Measurements from ENCODE around the gene CREBRF.

DNA sequence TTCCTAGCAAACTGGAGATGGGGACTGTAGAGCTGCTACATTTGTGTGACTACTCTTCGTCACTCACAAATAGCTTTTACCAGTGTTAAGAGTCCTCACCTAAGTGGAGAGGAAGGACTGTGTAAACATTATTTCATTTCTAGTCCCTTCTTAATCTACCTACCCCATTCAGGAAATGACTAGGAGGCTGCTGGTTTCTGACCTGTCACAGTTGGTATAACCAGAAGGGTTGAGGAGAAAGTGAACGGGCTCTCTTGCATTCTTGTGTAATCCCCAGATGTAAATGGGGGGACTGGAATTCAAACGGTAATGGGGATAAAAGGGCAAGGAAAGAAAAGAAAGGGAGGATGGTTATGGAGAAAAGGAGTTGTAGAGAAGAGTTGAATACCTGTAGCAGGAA, 52.8 kb downstream of the CREBRF start:
- no peak for TF ChIP-seq SPI1 (IDR thresholded peaks at IDR 0.05; ENCODE audit: borderline replicate concordance, low read depth)
- TF ChIP-seq, protein P1, sequence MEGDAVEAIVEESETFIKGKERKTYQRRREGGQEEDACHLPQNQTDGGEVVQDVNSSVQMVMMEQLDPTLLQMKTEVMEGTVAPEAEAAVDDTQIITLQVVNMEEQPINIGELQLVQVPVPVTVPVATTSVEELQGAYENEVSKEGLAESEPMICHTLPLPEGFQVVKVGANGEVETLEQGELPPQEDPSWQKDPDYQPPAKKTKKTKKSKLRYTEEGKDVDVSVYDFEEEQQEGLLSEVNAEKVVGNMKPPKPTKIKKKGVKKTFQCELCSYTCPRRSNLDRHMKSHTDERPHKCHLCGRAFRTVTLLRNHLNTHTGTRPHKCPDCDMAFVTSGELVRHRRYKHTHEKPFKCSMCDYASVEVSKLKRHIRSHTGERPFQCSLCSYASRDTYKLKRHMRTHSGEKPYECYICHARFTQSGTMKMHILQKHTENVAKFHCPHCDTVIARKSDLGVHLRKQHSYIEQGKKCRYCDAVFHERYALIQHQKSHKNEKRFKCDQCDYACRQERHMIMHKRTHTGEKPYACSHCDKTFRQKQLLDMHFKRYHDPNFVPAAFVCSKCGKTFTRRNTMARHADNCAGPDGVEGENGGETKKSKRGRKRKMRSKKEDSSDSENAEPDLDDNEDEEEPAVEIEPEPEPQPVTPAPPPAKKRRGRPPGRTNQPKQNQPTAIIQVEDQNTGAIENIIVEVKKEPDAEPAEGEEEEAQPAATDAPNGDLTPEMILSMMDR (IDR thresholded peaks at IDR 0.05; ENCODE audit: insufficient read depth, low read length): no peak
- TF ChIP-seq, protein P2, sequence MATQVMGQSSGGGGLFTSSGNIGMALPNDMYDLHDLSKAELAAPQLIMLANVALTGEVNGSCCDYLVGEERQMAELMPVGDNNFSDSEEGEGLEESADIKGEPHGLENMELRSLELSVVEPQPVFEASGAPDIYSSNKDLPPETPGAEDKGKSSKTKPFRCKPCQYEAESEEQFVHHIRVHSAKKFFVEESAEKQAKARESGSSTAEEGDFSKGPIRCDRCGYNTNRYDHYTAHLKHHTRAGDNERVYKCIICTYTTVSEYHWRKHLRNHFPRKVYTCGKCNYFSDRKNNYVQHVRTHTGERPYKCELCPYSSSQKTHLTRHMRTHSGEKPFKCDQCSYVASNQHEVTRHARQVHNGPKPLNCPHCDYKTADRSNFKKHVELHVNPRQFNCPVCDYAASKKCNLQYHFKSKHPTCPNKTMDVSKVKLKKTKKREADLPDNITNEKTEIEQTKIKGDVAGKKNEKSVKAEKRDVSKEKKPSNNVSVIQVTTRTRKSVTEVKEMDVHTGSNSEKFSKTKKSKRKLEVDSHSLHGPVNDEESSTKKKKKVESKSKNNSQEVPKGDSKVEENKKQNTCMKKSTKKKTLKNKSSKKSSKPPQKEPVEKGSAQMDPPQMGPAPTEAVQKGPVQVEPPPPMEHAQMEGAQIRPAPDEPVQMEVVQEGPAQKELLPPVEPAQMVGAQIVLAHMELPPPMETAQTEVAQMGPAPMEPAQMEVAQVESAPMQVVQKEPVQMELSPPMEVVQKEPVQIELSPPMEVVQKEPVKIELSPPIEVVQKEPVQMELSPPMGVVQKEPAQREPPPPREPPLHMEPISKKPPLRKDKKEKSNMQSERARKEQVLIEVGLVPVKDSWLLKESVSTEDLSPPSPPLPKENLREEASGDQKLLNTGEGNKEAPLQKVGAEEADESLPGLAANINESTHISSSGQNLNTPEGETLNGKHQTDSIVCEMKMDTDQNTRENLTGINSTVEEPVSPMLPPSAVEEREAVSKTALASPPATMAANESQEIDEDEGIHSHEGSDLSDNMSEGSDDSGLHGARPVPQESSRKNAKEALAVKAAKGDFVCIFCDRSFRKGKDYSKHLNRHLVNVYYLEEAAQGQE (IDR thresholded peaks at IDR 0.05; ENCODE audit: insufficient replicate concordance, low read depth): no peak

All from HL-60 (cell line).